SJSA1 (cell line): ENCODE measurements around the gene CAMTA1. TPM values are rescaled to one million over a fixed set of nuclear protein-coding genes. Genes with fewer than 3 reads are reported as not detected.

Experiments used
- DNase-seq, 2 experiments: peaks; one replicate each; pipeline ENCODE4 v3.0.0-alpha.2; 2015 to 2020; ENCODE audit warnings: low spot score in 2 of 2, low read depth in 1 of 2
- H3K27ac ChIP-seq: fragments of 250-450 bp; sonication (Bioruptor Pico); 2 replicates; pipeline ENCODE4 v1.5.1; 2020; ENCODE audit warnings: mild to moderate bottlenecking, moderate library complexity
- H3K27me3 ChIP-seq: fragments of 250-450 bp; sonication (Bioruptor Pico); replicated peaks from 2 replicates; pipeline ENCODE4 v1.5.1; 2020; ENCODE audit warnings: mild to moderate bottlenecking, moderate library complexity
- H3K36me3 ChIP-seq: fragments of 250-450 bp; sonication (Bioruptor Pico); 2 replicates; pipeline ENCODE4 v1.5.1; 2020; ENCODE audit warnings: mild to moderate bottlenecking
- H3K4me1 ChIP-seq: fragments of 250-450 bp; sonication (Bioruptor Pico); replicated peaks from 2 replicates; pipeline ENCODE4 v1.6.1; 2021; ENCODE audit warnings: mild to moderate bottlenecking
- H3K4me3 ChIP-seq: fragments of 250-450 bp; sonication (Bioruptor Pico); 2 replicates; pipeline ENCODE4 v1.5.1; 2020; ENCODE audit warnings: mild to moderate bottlenecking
- H3K9me3 ChIP-seq: fragments of 250-450 bp; sonication (Bioruptor Pico); replicated peaks from 2 replicates; pipeline ENCODE4 v1.5.1; 2020; ENCODE audit warnings: mild to moderate bottlenecking
- total RNA-seq: library from RNA; depleted of rRNA; stranded (reverse); fragments of >200 nt; shearing (Covaris generic); gene quantifications from 2 replicates; pipeline ENCODE4 v1.2.3, GENCODE V29; 2014

The CAMTA1 gene
- total RNA-seq, 1 experiment from 2014 or later = 136 TPM

GRCh38 chr1:7459914-7460313 is 674.7 kb downstream of the CAMTA1 start:
- no peaks in the 10 kb centered on the region for H3K9me3 ChIP-seq
- H3K4me1 ChIP-seq = no peaks in the 10 kb centered on the region
- H3K27ac ChIP-seq = no peak overlapping the region
- no peaks in the 10 kb centered on the region for H3K36me3 ChIP-seq
- H3K4me3 ChIP-seq = no peak overlapping the region
- no peaks in the 10 kb centered on the region; the same call in 1 of the 2 replicates for H3K27me3 ChIP-seq
- DNase-seq = no peak

DNA sequence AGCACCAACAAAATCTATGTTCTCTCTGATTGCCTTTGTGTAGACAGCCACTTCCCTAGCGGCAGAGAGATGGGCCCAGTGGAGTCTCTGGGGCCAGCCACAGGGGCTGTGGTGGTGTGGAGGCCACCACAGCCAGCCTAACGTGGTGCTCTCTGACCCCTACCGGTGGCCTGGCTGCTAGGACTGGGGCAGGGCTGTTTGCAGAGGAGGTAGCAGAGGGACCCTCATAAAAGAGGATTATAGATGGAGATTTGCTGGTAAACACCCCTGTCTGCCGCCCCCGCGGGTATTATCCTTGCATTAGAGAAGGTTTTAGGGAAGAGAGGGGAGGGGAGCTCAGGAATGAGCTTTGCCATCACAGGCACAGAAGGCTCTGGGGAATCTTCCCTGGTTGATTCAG is 675.6 kb downstream of the CAMTA1 start:
- no peak for DNase-seq
- Histone ChIP-seq H3K27ac (no peak overlapping the region), H3K9me3 (no peaks in the 10 kb centered on the region), H3K4me1 (no peaks in the 10 kb centered on the region), H3K27me3 (no peaks in the 10 kb centered on the region; the same call in 1 of the 2 replicates), H3K36me3 (no peaks in the 10 kb centered on the region), H3K4me3 (no peak overlapping the region)

GRCh38 chr1:7462617-7463016 is 677.4 kb downstream of the CAMTA1 start:
- Histone ChIP-seq H3K4me1 (no peaks in the 10 kb centered on the region), H3K27me3 (no peaks in the 10 kb centered on the region; the same call in 1 of the 2 replicates), H3K9me3 (no peaks in the 10 kb centered on the region), H3K4me3 (no peak overlapping the region), H3K27ac (no peak overlapping the region), H3K36me3 (no peaks in the 10 kb centered on the region)
- no peak for DNase-seq

GRCh38 chr1:7463526-7463925 is 678.3 kb downstream of the CAMTA1 start:
- DNase-seq = no peak
- Histone ChIP-seq H3K27me3 (no peaks in the 10 kb centered on the region; the same call in 1 of the 2 replicates), H3K36me3 (no peaks in the 10 kb centered on the region), H3K27ac (no peak overlapping the region), H3K4me3 (no peak overlapping the region), H3K4me1 (no peaks in the 10 kb centered on the region), H3K9me3 (no peaks in the 10 kb centered on the region)

GRCh38 chr1:7464736-7465135 is 679.5 kb downstream of the CAMTA1 start:
- H3K4me1 ChIP-seq = peaks cover 10% of the 10 kb centered on the region
- no peak for DNase-seq
- no peaks in the 10 kb centered on the region; the same call in 1 of the 2 replicates for H3K27me3 ChIP-seq
- H3K36me3 ChIP-seq = no peaks in the 10 kb centered on the region
- no peak overlapping the region for H3K4me3 ChIP-seq
- H3K9me3 ChIP-seq = no peaks in the 10 kb centered on the region
- H3K27ac ChIP-seq = no peak overlapping the region

DNA sequence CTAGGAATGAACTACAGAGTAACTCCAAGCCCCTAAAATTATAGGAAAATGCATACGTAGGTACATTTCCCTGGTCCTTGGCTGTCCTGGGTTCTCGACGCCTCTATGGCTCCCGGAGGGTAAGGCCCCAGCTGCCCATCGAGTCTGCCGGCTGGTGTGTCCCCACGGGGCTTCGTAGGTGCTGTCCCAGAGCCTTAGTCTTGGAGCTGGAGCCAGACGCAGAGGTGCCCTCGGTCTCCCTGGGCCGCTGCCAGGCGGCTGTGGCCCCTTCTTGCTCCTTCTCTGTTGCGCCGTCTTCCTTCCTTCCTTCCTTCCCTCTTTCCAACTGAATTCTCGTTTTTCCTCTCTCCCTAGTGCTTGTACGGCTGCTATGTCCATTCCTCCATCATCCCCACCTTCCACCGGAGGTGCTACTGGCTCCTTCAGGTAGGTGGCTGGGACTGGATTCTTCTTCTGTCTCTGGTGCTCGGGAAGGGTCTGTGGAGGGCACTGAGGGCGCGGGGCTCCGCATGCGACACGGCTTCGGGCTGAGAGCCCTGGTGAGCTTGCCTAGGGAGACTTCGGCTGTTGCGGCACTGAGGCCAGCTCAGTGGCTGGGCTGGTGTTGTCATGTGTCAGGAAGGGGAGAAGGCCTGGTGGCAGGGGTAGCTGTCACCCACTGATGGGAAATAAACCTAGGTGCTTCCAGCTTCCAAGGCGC is 682.4 kb downstream of the CAMTA1 start:
- Histone ChIP-seq H3K36me3 (no peaks in the 10 kb centered on the region), H3K27ac (no peak overlapping the region), H3K9me3 (no peaks in the 10 kb centered on the region), H3K27me3 (no peaks in the 10 kb centered on the region; the same call in 1 of the 2 replicates), H3K4me3 (no peak overlapping the region), H3K4me1 (peaks cover 39% of the 10 kb centered on the region)
- no peak for DNase-seq

DNA sequence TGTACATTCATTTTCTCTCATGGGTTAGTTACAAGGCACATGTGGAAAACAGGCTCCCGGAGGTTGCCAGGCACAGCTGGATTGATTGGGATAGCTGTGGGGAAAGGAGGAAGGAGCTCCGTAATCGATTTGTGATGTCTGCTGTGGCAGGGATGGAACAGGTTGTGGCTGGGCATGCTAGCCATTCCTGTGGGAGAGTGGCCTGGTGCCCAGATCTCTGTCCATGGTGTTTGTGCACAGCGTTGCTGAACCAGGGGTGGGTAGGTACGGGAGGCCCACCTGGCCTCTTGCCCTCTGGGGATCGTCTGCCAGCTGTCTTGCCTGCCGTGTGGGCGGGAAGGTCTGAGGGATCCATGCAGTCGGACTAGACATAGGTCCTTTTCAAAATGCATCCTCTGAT is 683.0 kb downstream of the CAMTA1 start:
- Histone ChIP-seq H3K27ac (no peak overlapping the region), H3K4me1 (peaks cover 39% of the 10 kb centered on the region)
- DNase-seq = no peak

DNA sequence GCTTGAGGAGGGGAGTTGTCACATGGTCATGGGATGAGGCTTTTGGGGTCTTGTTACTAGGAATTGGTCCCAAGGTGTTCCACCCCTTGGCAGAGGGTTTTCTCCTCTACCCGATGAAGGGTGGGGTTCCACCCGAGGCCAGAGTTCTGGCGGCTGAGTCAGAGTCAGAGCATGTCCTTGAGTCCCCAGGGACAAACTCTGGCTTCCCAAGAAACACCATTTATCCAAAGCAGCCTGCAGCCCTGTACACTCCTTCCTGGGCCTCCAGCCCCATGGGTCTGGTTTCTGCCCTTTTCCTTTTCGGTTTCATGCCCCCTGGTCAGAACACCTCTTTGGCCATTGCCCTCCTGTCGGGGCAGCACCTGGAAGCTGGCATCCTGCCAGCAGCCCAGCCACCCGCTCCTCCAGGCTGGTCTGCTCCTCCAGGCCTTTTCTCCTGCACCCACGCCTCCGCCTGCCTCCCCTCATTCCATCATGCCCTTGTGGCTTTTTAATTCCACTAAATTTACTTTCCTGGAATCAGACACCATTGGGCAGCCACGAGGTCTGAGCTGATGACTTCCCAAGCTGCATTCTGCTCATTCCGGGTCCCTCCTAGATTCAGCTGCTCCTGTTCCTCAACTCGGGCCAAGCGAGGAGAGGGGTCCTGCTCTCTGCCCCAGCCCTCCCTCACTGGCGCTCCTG is 684.1 kb downstream of the CAMTA1 start:
- peak; percentile 45 to 66 for DNase-seq
- H3K36me3 ChIP-seq = no peaks in the 10 kb centered on the region
- H3K4me1 ChIP-seq = peaks cover 39% of the 10 kb centered on the region
- H3K27me3 ChIP-seq = no peaks in the 10 kb centered on the region
- H3K4me3 ChIP-seq = no peak overlapping the region
- no peak overlapping the region for H3K27ac ChIP-seq
- no peaks in the 10 kb centered on the region for H3K9me3 ChIP-seq

More for the DNA sequence above, 683.0 kb downstream of the CAMTA1 start:
- H3K9me3 ChIP-seq = no peaks in the 10 kb centered on the region
- no peak overlapping the region for H3K4me3 ChIP-seq
- no peaks in the 10 kb centered on the region for H3K27me3 ChIP-seq
- no peaks in the 10 kb centered on the region for H3K36me3 ChIP-seq

- Histone ChIP-seq H3K4me3 (no peak overlapping the region), H3K9me3 (no peaks in the 10 kb centered on the region), H3K36me3 (no peaks in the 10 kb centered on the region), H3K27me3 (no peaks in the 10 kb centered on the region), H3K27ac (peak overlapping the region; percentile 67), H3K4me1 (peaks cover 39% of the 10 kb centered on the region)
- DNase-seq = peak; percentile 95 to 97
These were observed 685.8 kb downstream of the CAMTA1 start for GRCh38 chr1:7470904-7471638.

DNA sequence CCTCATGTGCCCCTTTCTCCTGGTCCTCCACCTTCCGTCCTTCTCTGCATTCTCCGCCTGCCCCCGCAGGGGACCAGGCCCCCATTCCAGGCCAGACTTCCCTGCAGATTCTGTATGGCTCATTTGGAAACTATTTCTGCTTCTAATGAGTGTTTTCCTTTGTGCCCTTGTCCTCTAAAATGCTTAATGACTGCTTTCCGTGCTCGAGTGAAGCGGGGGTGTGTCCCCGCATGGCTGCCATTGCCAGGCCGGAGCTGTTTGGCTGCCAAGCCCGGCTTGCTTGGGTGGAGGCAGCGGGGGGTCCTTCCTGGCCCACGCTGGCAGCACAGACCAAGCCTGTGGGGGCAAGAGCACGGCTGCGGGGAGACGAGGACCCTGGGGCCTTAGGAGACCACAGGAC is 686.6 kb downstream of the CAMTA1 start:
- Histone ChIP-seq H3K27ac (peak overlapping the region; percentile 67), H3K4me1 (peaks cover 39% of the 10 kb centered on the region), H3K27me3 (no peaks in the 10 kb centered on the region), H3K9me3 (no peaks in the 10 kb centered on the region), H3K4me3 (no peak overlapping the region), H3K36me3 (no peaks in the 10 kb centered on the region)
- DNase-seq = peak in 1 of 2 experiments; percentile 48

GRCh38 chr1:7473223-7474142 is 688.2 kb downstream of the CAMTA1 start:
- no peaks in the 10 kb centered on the region for H3K9me3 ChIP-seq
- H3K36me3 ChIP-seq = no peaks in the 10 kb centered on the region
- H3K4me1 ChIP-seq = peaks cover 39% of the 10 kb centered on the region
- no peak overlapping the region for H3K27ac ChIP-seq
- no peak for DNase-seq
- no peaks in the 10 kb centered on the region for H3K27me3 ChIP-seq
- no peak overlapping the region for H3K4me3 ChIP-seq

- H3K4me1 ChIP-seq = peaks cover 35% of the 10 kb centered on the region
- no peak for DNase-seq
- H3K9me3 ChIP-seq = no peaks in the 10 kb centered on the region
- no peak overlapping the region for H3K4me3 ChIP-seq
- no peak overlapping the region for H3K27ac ChIP-seq
- H3K27me3 ChIP-seq = no peaks in the 10 kb centered on the region
- H3K36me3 ChIP-seq = no peaks in the 10 kb centered on the region
These were observed 688.9 kb downstream of the CAMTA1 start for GRCh38 chr1:7474143-7474490.

GRCh38 chr1:7474786-7475502 is 689.7 kb downstream of the CAMTA1 start:
- H3K27me3 ChIP-seq = no peaks in the 10 kb centered on the region
- H3K9me3 ChIP-seq = no peaks in the 10 kb centered on the region
- no peaks in the 10 kb centered on the region for H3K36me3 ChIP-seq
- H3K4me3 ChIP-seq = no peak overlapping the region
- peaks cover 27% of the 10 kb centered on the region for H3K4me1 ChIP-seq
- H3K27ac ChIP-seq = no peak overlapping the region
- DNase-seq = no peak
